T-cell (primary cell): ENCODE results near the gene KRTAP10-2. TPM values are rescaled to one million over a fixed set of nuclear protein-coding genes. Genes with fewer than 3 reads are reported as not detected.

Source experiments
- ATAC-seq, 4 experiments: fragments of 200-7000 bp in 3 of 4; fragments of 150-1000 bp in 1 of 4; cut with Tn5 transposase; replicated peaks in 1 of 4; 1 replicate in 3 of 4; 2 replicates in 1 of 4; pipeline ENCODE4 v1.10.0; 2021; ENCODE audit warnings: moderate library complexity in 3 of 4, mild to moderate bottlenecking in 2 of 4, moderate number of reproducible peaks in 1 of 4
- CTCF ChIA-PET, 2 donors: fragments of 300-600 bp; sonication (Branson Sonifier 250); formaldehyde crosslinking; loops; one replicate each; lab custom pipeline; 2022; ENCODE audit warnings: antibody characterized with exemption in 2 of 2; lab: Charles Lee
- POLR2A ChIA-PET, 2 donors: fragments of 300-600 bp; sonication (Branson Sonifier 250); formaldehyde crosslinking; loops; one replicate each; lab custom pipeline; 2022; ENCODE audit warnings: antibody characterized with exemption in 2 of 2; lab: Charles Lee
- DNase-seq, 35 experiments: peaks; one replicate each; pipeline versions ENCODE4 v3.0.0 to v3.0.0-alpha.2; 2013 to 2023
- H3K27ac ChIP-seq: one replicate; pipeline ENCODE4 v1.5.1; 2013; ENCODE audit warnings: low read length
- H3K27me3 ChIP-seq, 2 experiments: replicated peaks in 1 of 2; 1 replicate in 1 of 2; 2 replicates in 1 of 2; pipeline versions ENCODE4 v1.6.1 to v1.7.0; 2013; ENCODE audit warnings: low read length in 1 of 2, mixed read lengths in 1 of 2; ENCODE audit not compliant: control insufficient read depth in 2 of 2, insufficient read depth in 2 of 2; ENCODE audit errors: extremely low read depth in 1 of 2
- H3K36me3 ChIP-seq, 2 donors: 1 replicate in 1 of 2; 2 replicates in 1 of 2; pipeline versions ENCODE4 v1.6.1 to v1.7.0; 2013; ENCODE audit warnings: low read length in 1 of 2; ENCODE audit not compliant: control insufficient read depth in 2 of 2, insufficient read depth in 1 of 2; ENCODE audit errors: extremely low read depth in 1 of 2
- H3K4me1 ChIP-seq, 2 experiments: 1 replicate in 1 of 2; 2 replicates in 1 of 2; pipeline versions ENCODE4 v1.6.1 to v1.7.0; 2013; ENCODE audit warnings: low read length in 2 of 2, mixed read lengths in 1 of 2; ENCODE audit not compliant: insufficient read depth in 2 of 2, control insufficient read depth in 1 of 2; ENCODE audit errors: extremely low read depth in 1 of 2
- H3K4me3 ChIP-seq, 2 donors: 1 replicate in 1 of 2; 2 replicates in 1 of 2; pipeline versions ENCODE4 v1.5.1 to v1.7.0; 2013; ENCODE audit warnings: mild to moderate bottlenecking in 2 of 2, low read length in 1 of 2, moderate library complexity in 1 of 2; ENCODE audit not compliant: control insufficient read depth in 1 of 2; ENCODE audit errors: extremely low read depth in 1 of 2
- H3K9me3 ChIP-seq: 2 replicates; pipeline ENCODE4 v1.7.0; 2013
- H3K27ac Mint-ChIP-seq, 2 donors: one replicate each; pipeline ENCODE4 v1.8.0; 2020 to 2021; ENCODE audit warnings: mild to moderate bottlenecking in 2 of 2, mixed read lengths in 2 of 2
- H3K27me3 Mint-ChIP-seq, 2 donors: one replicate each; pipeline ENCODE4 v1.8.0; 2021 to 2022; ENCODE audit warnings: mixed read lengths in 2 of 2
- H3K36me3 Mint-ChIP-seq: one replicate; pipeline ENCODE4 v1.8.0; 2021; ENCODE audit warnings: mixed read lengths
- H3K4me1 Mint-ChIP-seq, 3 donors: one replicate each; pipeline ENCODE4 v1.8.0; 2020 to 2022; ENCODE audit warnings: mixed read lengths in 3 of 3, mild to moderate bottlenecking in 1 of 3
- H3K4me3 Mint-ChIP-seq, 3 donors: one replicate each; pipeline ENCODE4 v1.8.0; 2020 to 2022; ENCODE audit warnings: mild to moderate bottlenecking in 3 of 3, mixed read lengths in 3 of 3, moderate library complexity in 3 of 3
- H3K9me3 Mint-ChIP-seq, 3 donors: one replicate each; pipeline ENCODE4 v1.8.0; 2020 to 2022; ENCODE audit warnings: mixed read lengths in 3 of 3
- WGBS: methylation state at CpG from one replicate; pipeline ENCODE4 v1.1.5; 2013; ENCODE audit warnings: missing lambda C conversion rate; ENCODE audit not compliant: insufficient coverage; 5-methylcytosine and 5-hydroxymethylcytosine counted together
- total RNA-seq, 35 experiments: library from RNA in 6 of 35; stranded (reverse) in 6 of 35; fragments of 120-200 nt in 1 of 35; gene quantifications; one replicate each; pipeline versions ENCODE4 v1.2.1 to v1.2.4 and lab custom pipeline; 2013 to 2026

KRTAP10-2 gene
- total RNA-seq, 5 donors from 2014 or later (not counting 1 experiment from before 2014, with no cell fraction given), result not detected

- no peak overlapping the region for H3K27ac Mint-ChIP-seq
- 85% methylated on average over 20 of the region's 33 CpGs for WGBS
- peaks cover 0 to 1% (median 0%) of the 10 kb centered on the region in 3 donors for H3K9me3 Mint-ChIP-seq
Observed at GRCh38 chr21:44537930-44538911, 13.1 kb downstream of the KRTAP10-2 start.

GRCh38 chr21:44535963-44536362 is 15.3 kb downstream of the KRTAP10-2 start:
- POLR2A ChIA-PET, result interaction anchor here in 1 of 2 donors (0.5 kb wide), 1 partner anchor 110 kb away, joined by 3 read pairs; no protein-coding TSS in a partner anchor
- no peak for ATAC-seq

More at GRCh38 chr21:44537930-44538911, 13.1 kb downstream of the KRTAP10-2 start:
- ChIA-PET POLR2A (no interaction called here), CTCF (no interaction called here)
- no peaks in the 10 kb centered on the region for H3K27me3 Mint-ChIP-seq
- DNase-seq (peak in 1 of 35 experiments; percentile 22), ATAC-seq (no peak)
- Histone ChIP-seq H3K4me3 (no peak overlapping the region), H3K36me3 (no peaks in the 10 kb centered on the region), H3K4me1 (no peaks in the 10 kb centered on the region), H3K27ac (no peak overlapping the region), H3K9me3 (no peaks in the 10 kb centered on the region), H3K27me3 (peaks cover 0 to 15% of the 10 kb centered on the region in 2 experiments)
- H3K36me3 Mint-ChIP-seq, result no peaks in the 10 kb centered on the region
- H3K4me3 Mint-ChIP-seq, result no peak overlapping the region
- H3K4me1 Mint-ChIP-seq, result no peaks in the 10 kb centered on the region

GRCh38 chr21:44534688-44535087 is 16.6 kb downstream of the KRTAP10-2 start:
- Histone ChIP-seq H3K27me3 (peaks cover 0 to 27% of the 10 kb centered on the region in 2 experiments), H3K4me3 (no peak overlapping the region), H3K36me3 (no peaks in the 10 kb centered on the region), H3K4me1 (no peaks in the 10 kb centered on the region), H3K27ac (no peak overlapping the region), H3K9me3 (no peaks in the 10 kb centered on the region)
- DNase-seq (no peak), ATAC-seq (no peak)
- CTCF ChIA-PET, result no interaction called here
- Mint-ChIP-seq H3K4me3 (no peak overlapping the region), H3K9me3 (no peaks in the 10 kb centered on the region), H3K27me3 (peaks cover 0 to 4% of the 10 kb centered on the region in 2 donors), H3K27ac (no peak overlapping the region), H3K36me3 (no peaks in the 10 kb centered on the region), H3K4me1 (no peaks in the 10 kb centered on the region)
- WGBS, result 84% methylated on average over 6 of the region's 6 CpGs
- POLR2A ChIA-PET, result no interaction called here

More at GRCh38 chr21:44535963-44536362, 15.3 kb downstream of the KRTAP10-2 start:
- peak in 1 of 35 experiments; percentile 3 for DNase-seq
- Histone ChIP-seq H3K36me3 (no peaks in the 10 kb centered on the region), H3K9me3 (no peaks in the 10 kb centered on the region), H3K4me1 (no peaks in the 10 kb centered on the region), H3K27ac (no peak overlapping the region), H3K4me3 (no peak overlapping the region), H3K27me3 (peaks cover 0 to 33% of the 10 kb centered on the region in 2 experiments)
- Mint-ChIP-seq H3K4me1 (no peaks in the 10 kb centered on the region), H3K27me3 (no peaks in the 10 kb centered on the region), H3K4me3 (no peak overlapping the region), H3K36me3 (no peaks in the 10 kb centered on the region), H3K9me3 (no peaks in the 10 kb centered on the region), H3K27ac (no peak overlapping the region)
- CTCF ChIA-PET, result interaction anchor here in 1 of 2 donors (0.6 kb wide), 1 partner anchor 81 kb away, joined by 6 read pairs; no protein-coding TSS in a partner anchor
- 78% methylated on average over 5 of the region's 7 CpGs for WGBS

GRCh38 chr21:44533891-44534627 is 17.2 kb downstream of the KRTAP10-2 start:
- no peak for ATAC-seq

GRCh38 chr21:44533121-44533890 is 18.0 kb downstream of the KRTAP10-2 start:
- H3K27ac Mint-ChIP-seq, result no peak overlapping the region
- H3K36me3 Mint-ChIP-seq, result no peaks in the 10 kb centered on the region
- POLR2A ChIA-PET, result no interaction called here
- Histone ChIP-seq H3K36me3 (no peaks in the 10 kb centered on the region), H3K4me1 (no peaks in the 10 kb centered on the region), H3K4me3 (no peak overlapping the region), H3K9me3 (no peaks in the 10 kb centered on the region), H3K27me3 (peaks cover 0 to 26% of the 10 kb centered on the region in 2 experiments), H3K27ac (no peak overlapping the region)
- H3K4me3 Mint-ChIP-seq, result no peak overlapping the region
- peaks cover 0 to 4% of the 10 kb centered on the region in 2 donors for H3K27me3 Mint-ChIP-seq
- WGBS, result 93% methylated on average over 34 of the region's 37 CpGs
- DNase-seq (no peak), ATAC-seq (no peak)
- H3K9me3 Mint-ChIP-seq, result no peaks in the 10 kb centered on the region
- H3K4me1 Mint-ChIP-seq, result no peaks in the 10 kb centered on the region
- CTCF ChIA-PET, result no interaction called here

More at GRCh38 chr21:44533891-44534627, 17.2 kb downstream of the KRTAP10-2 start:
- H3K4me3 ChIP-seq, result no peak overlapping the region
- WGBS, result 100% methylated on average over 3 of the region's 21 CpGs
- CTCF ChIA-PET, result no interaction called here
- no peak overlapping the region for H3K4me3 Mint-ChIP-seq
- H3K4me1 Mint-ChIP-seq, result no peaks in the 10 kb centered on the region
- no peaks in the 10 kb centered on the region for H3K4me1 ChIP-seq
- H3K9me3 Mint-ChIP-seq, result no peaks in the 10 kb centered on the region
- no peak for DNase-seq
- H3K36me3 Mint-ChIP-seq, result no peaks in the 10 kb centered on the region
- peaks cover 0 to 26% of the 10 kb centered on the region in 2 experiments for H3K27me3 ChIP-seq
- no peaks in the 10 kb centered on the region for H3K36me3 ChIP-seq
- no peak overlapping the region for H3K27ac Mint-ChIP-seq
- POLR2A ChIA-PET, result no interaction called here
- H3K27ac ChIP-seq, result no peak overlapping the region
- no peaks in the 10 kb centered on the region for H3K9me3 ChIP-seq
- peaks cover 0 to 4% of the 10 kb centered on the region in 2 donors for H3K27me3 Mint-ChIP-seq
